ENCODE data around the gene FNIP2. TPM values are rescaled to one million over a fixed set of nuclear protein-coding genes. Genes with fewer than 3 reads are reported as not detected.

FNIP2 gene
- total RNA-seq, 1 experiment from 2014 or later: 16.1 TPM

GRCh38 chr4:158829254-158829653 lies 60.4 kb downstream of the FNIP2 start:
- ChIA-PET POLR2A (ENCODE audit: low non-redundant PET) (no interaction called here), CTCF (no interaction called here)
- intact Hi-C loops (cut with micrococcal nuclease; ENCODE audit: unreplicated experiment): no loop called here
- TF ChIP-seq CTCF (conservative IDR thresholded peaks at IDR 0.05; ENCODE audit: low read depth, low read length) (no peak), EZH2 (IDR thresholded peaks at IDR 0.05; ENCODE audit: borderline replicate concordance, low read depth, low read length, poor library complexity, severe bottlenecking) (no peak)
- no peaks in the 10 kb centered on the region for H3K4me1 ChIP-seq (ENCODE audit: insufficient read depth, low read length, poor library complexity, severe bottlenecking)
- no peak overlapping the region for H3K27ac ChIP-seq (ENCODE audit: low read depth, low read length, poor library complexity, severe bottlenecking)
- H3K9me3 ChIP-seq (ENCODE audit: low read depth, low read length, poor library complexity, severe bottlenecking): no peaks in the 10 kb centered on the region
- H3K4me3 ChIP-seq (ENCODE audit: low read depth, low read length, poor library complexity, severe bottlenecking): no peak overlapping the region
- DNase-seq (ENCODE audit: low spot score): no peak
- no peaks in the 10 kb centered on the region for H3K36me3 ChIP-seq (ENCODE audit: insufficient read depth, low read length, poor library complexity, severe bottlenecking)
- BruUV-seq (replicated peaks): no TSS peak
- H3K27me3 ChIP-seq (replicated peaks; ENCODE audit: insufficient read depth, low read depth, low read length, poor library complexity): no peaks in the 10 kb centered on the region

- DNase-seq (ENCODE audit: low spot score): no peak
- TF ChIP-seq EZH2 (IDR thresholded peaks at IDR 0.05; ENCODE audit: borderline replicate concordance, low read depth, low read length, poor library complexity, severe bottlenecking): no peak
- TF ChIP-seq CTCF (conservative IDR thresholded peaks at IDR 0.05; ENCODE audit: low read depth, low read length): no peak
- Histone ChIP-seq H3K9me3 (ENCODE audit: low read depth, low read length, poor library complexity, severe bottlenecking) (no peaks in the 10 kb centered on the region), H3K4me3 (ENCODE audit: low read depth, low read length, poor library complexity, severe bottlenecking) (no peak overlapping the region), H3K27me3 (replicated peaks; ENCODE audit: insufficient read depth, low read depth, low read length, poor library complexity) (no peaks in the 10 kb centered on the region), H3K27ac (ENCODE audit: low read depth, low read length, poor library complexity, severe bottlenecking) (no peak overlapping the region), H3K36me3 (ENCODE audit: insufficient read depth, low read length, poor library complexity, severe bottlenecking) (no peaks in the 10 kb centered on the region), H3K4me1 (ENCODE audit: insufficient read depth, low read length, poor library complexity, severe bottlenecking) (no peaks in the 10 kb centered on the region)
- POLR2A ChIA-PET (ENCODE audit: low non-redundant PET): interaction anchor here (0.6 kb wide), 1 partner anchor 100 kb away, joined by 4 read pairs; no protein-coding TSS in a partner anchor
- intact Hi-C loops (cut with micrococcal nuclease; ENCODE audit: unreplicated experiment): no loop called here
- no TSS peak for BruUV-seq (replicated peaks)
- CTCF ChIA-PET: no interaction called here
These were observed 64.8 kb downstream of the FNIP2 start for GRCh38 chr4:158833602-158834001.

- POLR2A ChIA-PET (ENCODE audit: low non-redundant PET): no interaction called here
- intact Hi-C loops (cut with micrococcal nuclease; ENCODE audit: unreplicated experiment): no loop called here
- TF ChIP-seq CTCF (conservative IDR thresholded peaks at IDR 0.05; ENCODE audit: low read depth, low read length) (no peak), EZH2 (IDR thresholded peaks at IDR 0.05; ENCODE audit: borderline replicate concordance, low read depth, low read length, poor library complexity, severe bottlenecking) (no peak)
- CTCF ChIA-PET: no interaction called here
- H3K9me3 ChIP-seq (ENCODE audit: low read depth, low read length, poor library complexity, severe bottlenecking): no peaks in the 10 kb centered on the region
- BruUV-seq (replicated peaks): no TSS peak
- no peak for DNase-seq (ENCODE audit: low spot score)
- no peak overlapping the region for H3K4me3 ChIP-seq (ENCODE audit: low read depth, low read length, poor library complexity, severe bottlenecking)
- no peaks in the 10 kb centered on the region for H3K36me3 ChIP-seq (ENCODE audit: insufficient read depth, low read length, poor library complexity, severe bottlenecking)
- no peak overlapping the region for H3K27ac ChIP-seq (ENCODE audit: low read depth, low read length, poor library complexity, severe bottlenecking)
- H3K27me3 ChIP-seq (replicated peaks; ENCODE audit: insufficient read depth, low read depth, low read length, poor library complexity): no peaks in the 10 kb centered on the region
- no peaks in the 10 kb centered on the region for H3K4me1 ChIP-seq (ENCODE audit: insufficient read depth, low read length, poor library complexity, severe bottlenecking)
These were observed 66.6 kb downstream of the FNIP2 start for GRCh38 chr4:158835226-158836001.

Measured in A673 (cell line).